IPS-11a (cell line): Measurements from ENCODE around the gene DSCAM.
"Not testable (repeated sequence)": the region's sequence is repeated elsewhere in the genome, so short reads cannot be mapped to it uniquely, and the experiment has no call there.

Source experiments
- H3K4me3 ChIP-seq: one replicate; pipeline ENCODE4 v1.5.1; 2013; ENCODE audit warnings: low read depth, low read length, control low read depth

DSCAM gene

DNA sequence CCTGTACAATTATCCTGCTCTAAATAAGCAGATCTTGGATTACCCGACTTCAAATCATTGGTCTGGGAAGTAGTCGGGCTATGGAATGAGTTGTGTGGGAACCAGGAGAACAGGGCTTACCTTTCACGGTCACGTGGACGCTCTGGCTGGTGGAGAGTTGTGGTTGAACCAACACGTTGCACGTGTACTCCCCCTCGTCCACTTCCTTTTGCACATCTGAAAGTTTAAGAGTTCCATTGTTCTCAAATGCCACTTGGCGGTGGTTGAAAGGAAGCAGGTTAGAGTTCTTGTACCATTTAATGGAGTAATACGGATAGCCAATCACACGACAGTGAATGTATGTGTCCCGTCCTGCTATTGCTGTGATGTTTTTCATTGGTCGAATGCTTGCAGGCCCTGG is 509.0 kb downstream of the DSCAM start:
- no peak overlapping the region for H3K4me3 ChIP-seq

GRCh38 chr21:40335704-40336103 is 511.3 kb downstream of the DSCAM start:
- no peak overlapping the region for H3K4me3 ChIP-seq

DNA sequence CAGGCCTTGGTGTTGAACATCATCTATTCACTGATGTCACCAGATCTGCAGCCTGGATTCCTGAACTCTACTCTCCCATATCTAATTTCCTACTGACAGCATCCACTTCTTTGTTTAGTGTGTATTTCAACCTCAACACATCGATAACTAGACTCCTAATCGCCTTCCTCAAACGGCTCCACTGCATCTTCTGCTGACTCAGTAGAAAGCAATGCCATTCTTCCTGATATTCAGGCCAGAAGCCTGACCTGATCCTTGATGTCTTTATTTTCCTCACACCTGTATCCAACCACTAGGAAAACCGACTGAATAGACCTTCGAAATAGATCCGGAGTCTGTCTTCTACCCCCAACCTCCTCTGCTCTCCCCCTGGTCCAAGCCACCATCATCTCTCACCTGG is 512.8 kb downstream of the DSCAM start:
- no peak overlapping the region for H3K4me3 ChIP-seq

- H3K4me3 ChIP-seq = no peak overlapping the region
These were observed 513.2 kb downstream of the DSCAM start for GRCh38 chr21:40333731-40334130.

- H3K4me3 ChIP-seq = no peak overlapping the region
These were observed 515.2 kb downstream of the DSCAM start for GRCh38 chr21:40331804-40332203.

GRCh38 chr21:40331172-40331571 is 515.8 kb downstream of the DSCAM start:
- H3K4me3 ChIP-seq = no peak overlapping the region

DNA sequence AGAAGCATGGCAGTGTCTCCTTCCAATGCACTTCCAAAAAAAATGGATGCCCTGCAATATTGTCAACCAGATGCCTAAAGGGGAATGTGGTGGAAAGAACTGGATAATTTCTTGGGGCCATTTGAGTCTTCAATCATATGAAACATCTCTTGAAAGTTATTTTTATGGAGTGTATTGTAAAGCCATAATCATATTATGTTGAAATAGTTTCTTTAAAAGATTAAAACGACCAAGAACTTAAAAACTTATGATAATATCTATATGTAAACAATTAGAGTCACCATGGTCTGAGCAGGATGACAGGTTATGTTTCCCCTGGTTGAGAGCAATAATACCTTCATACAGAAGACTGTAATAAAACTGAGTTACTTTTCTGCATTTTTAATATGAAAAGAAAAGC is 522.6 kb downstream of the DSCAM start:
- no peak overlapping the region for H3K4me3 ChIP-seq

DNA sequence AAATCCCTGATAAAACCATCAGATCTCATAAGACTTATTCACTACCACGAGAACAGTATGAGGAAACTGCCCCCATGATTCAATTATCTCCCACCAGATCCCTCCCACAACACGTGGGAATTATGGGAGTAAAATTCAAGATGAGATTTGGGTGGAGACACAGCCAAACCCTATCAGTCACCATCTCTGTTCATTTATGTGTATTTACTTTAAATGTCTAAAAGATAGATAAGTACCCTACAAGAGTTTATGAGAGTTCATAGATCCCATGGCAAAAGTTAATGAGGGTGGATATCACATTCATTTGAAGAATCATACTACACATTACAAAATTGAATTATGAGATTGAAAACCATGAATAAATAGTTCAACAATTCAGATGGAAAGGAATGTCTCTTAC is 526.2 kb downstream of the DSCAM start:
- not testable (repeated sequence) for H3K4me3 ChIP-seq

DNA sequence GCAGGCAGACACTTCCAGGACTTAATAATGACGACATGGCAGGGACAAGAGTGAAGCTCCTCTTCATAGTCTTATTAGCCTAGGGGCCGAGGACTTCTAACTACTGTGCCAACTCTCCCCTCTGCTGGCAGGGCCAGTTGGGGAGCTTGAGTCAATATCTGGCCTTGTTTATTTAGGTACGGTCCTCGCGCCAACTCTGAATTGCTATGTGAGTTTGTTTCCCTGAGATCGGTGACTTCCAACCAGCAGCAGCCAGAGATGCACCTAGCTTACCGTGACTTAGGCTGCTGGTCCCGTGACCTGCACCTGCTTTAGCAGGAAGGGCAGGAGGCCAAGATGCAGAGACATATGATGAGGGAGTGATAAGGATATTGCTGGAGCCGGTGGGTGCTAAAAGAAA is 528.6 kb downstream of the DSCAM start:
- H3K4me3 ChIP-seq = no peak overlapping the region

DNA sequence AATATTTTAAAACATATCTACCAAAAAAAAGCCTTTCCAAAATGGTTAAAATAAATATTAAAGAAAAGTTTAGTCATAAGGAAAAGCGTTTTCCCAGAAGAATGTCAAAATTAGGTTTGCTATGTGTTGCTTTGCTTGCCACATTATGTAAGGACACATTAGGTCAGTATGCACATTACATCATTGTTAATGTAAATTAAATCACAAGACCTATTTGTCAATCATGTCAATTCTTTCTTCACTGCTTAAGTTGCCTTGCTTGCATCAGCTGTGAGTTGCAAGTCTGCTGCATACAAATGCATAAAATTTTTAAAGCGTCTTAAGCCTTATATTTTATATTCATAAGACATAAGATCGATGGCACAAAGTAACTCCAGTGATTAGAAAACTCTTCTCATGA is 530.9 kb downstream of the DSCAM start:
- no peak overlapping the region for H3K4me3 ChIP-seq

DNA sequence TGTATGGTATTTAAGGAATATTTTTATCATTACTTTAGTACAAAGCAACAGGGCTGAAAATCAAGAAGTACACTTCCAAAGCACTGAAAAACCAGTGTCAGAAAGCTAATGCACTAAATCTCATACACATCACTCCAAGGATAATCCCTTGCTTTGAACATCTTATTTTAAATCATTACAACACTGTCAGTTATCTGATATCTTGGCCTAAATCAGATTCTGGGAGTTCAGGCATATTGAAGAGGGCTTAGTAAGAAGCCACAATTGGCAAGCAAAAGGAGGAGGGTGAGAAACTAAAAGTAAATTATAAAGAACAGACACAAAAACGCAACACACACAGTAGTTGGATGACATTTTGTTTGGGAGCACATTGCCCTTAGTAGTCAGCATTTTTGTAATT is 531.3 kb downstream of the DSCAM start:
- no peak overlapping the region for H3K4me3 ChIP-seq

DNA sequence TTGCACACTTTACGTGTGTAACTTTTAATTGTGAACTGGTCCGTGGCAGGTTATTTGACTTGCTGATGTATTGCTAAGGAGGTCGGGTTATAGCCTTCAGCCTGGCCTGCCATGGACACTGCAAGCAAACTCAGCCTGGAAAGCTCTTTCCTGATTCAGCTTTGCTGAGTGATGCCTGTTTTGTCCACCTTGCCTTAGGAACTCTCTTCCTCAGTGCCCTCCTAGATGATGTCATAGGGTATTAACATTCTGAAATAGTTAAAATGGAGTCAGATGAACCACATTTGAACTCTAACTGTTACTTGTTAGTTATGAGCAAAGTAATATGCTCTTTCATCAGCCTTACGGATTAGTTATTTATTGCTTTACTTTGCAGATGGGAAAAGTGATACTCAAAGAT is 533.7 kb downstream of the DSCAM start:
- H3K4me3 ChIP-seq = no peak overlapping the region

DNA sequence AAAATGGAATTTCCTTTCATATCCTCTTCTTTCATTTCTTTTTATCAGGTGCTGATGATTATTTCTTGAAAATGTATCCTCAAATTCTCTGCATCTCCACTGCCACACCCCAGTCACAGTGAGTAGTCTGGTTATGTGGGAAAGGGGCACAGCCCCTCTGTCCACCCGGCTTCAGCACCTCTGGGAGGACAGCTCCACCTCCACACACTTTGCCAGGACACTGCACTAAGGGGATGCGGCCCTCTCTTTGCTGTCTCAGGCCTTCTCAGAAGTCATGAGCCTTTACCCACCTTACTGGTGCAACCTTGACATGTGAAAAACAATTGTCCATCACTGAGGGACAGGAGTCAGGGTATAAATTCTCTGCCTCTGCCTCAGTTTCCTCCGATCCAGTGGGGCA is 546.7 kb downstream of the DSCAM start:
- no peak overlapping the region for H3K4me3 ChIP-seq

- no peak overlapping the region for H3K4me3 ChIP-seq
These were observed 547.5 kb downstream of the DSCAM start for GRCh38 chr21:40299451-40299850.

GRCh38 chr21:40294345-40294744 is 552.6 kb downstream of the DSCAM start:
- H3K4me3 ChIP-seq = no peak overlapping the region

DNA sequence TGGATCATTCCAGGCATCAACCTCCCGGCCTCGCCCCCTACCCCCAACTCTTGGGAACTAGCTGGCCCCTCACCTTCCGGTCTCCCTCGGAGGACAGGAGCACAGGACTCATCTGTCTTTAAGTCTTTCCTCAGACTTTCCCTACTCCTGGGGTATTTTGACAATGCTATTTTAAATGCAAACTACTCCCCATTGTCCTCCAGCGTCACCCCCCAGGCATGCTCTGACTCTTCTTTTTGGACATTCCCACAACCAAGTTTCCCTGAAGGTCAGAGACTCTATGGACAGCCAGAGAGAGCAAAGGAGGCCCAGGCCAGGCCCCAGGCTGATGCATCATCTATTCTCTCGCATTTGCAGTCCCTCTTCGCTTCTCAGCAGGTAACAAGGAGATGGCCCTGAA is 555.4 kb downstream of the DSCAM start:
- H3K4me3 ChIP-seq = no peak overlapping the region

- H3K4me3 ChIP-seq = no peak overlapping the region
These were observed 562.5 kb downstream of the DSCAM start for GRCh38 chr21:40284409-40284808.

DNA sequence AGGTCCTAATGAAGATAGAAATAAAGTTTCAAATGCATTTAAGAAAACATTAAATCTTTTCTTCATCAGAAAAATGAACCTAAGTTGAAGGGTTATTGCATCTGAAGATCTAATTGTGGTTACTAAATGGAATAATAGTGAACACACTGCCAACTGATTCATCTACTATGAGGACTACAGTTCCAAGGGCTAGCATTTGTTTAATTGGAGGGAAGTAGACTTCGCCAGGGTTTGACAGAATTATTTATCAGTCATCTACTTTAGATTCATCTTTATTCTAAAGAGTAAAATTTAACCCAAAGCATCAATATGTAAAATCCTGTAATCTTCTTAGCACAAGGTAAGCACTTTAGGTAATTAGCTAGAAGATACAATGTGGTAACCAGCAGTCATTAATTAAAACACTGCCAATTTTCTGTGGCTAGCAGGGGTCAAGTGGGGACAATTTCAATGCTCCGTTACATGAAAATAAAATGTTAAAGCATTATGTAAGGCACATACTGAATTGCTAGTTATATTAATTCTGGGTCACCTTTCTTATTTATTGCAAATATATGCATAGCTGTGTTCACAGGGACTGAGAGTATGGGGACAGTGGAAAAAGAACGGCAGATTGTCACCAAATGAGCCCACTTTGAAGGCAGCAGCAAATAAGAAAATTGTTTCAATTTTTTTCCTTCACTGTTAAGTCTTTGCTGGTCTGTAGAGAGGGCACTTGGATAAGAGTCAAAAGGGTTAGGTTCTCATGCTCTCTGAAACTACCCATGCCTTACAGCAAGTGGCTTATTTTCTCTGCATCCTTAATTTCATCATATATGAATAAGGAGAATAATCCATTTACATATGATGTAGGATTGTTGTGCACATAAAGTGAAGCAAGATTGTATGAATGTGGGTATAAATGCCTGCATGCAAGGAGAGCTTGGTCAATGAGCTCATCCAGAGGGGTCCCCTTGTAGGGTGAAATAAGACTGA is 563.8 kb downstream of the DSCAM start:
- H3K4me3 ChIP-seq = no peak overlapping the region

GRCh38 chr21:40278345-40278744 is 568.6 kb downstream of the DSCAM start:
- no peak overlapping the region for H3K4me3 ChIP-seq

DNA sequence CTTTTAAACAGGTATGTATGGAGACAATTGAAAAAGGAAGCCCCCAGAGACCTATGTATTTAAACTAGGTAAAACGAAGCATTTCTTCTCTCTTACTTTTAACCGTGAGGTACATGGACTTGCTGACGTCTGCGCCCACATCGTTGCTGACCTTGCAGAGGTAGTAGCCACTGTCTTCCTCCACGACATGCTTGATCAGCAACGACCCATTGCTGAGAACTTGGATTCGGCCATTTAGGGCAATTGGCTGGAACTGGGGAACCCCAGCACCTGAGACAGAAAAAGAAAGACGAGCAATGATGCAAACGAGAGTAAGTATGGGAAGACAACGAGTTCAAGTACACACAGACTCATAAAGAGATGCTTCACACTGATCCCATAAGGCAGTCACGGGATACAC is 571.0 kb downstream of the DSCAM start:
- no peak overlapping the region for H3K4me3 ChIP-seq

- H3K4me3 ChIP-seq = no peak overlapping the region
These were observed 574.9 kb downstream of the DSCAM start for GRCh38 chr21:40272037-40272436.

DNA sequence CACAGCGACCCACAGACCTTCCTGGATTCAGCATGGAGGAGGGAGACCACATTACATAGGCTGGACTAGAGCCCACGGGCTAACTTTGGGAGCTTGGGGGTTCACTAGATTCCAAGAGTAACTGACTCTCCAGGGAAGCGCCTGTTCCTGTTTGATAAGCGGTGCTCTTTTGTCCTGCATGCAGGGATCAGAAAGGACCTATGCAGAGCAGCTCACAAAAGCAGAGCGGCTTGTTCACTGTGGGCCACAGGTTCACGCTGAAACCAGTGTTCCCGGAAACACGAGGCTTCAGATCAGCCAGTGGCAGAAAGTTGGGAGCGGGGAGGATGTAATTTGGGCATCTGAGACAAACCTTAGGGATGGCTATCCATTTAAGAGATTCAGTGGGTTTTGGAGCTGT is 575.8 kb downstream of the DSCAM start:
- no peak overlapping the region for H3K4me3 ChIP-seq

DNA sequence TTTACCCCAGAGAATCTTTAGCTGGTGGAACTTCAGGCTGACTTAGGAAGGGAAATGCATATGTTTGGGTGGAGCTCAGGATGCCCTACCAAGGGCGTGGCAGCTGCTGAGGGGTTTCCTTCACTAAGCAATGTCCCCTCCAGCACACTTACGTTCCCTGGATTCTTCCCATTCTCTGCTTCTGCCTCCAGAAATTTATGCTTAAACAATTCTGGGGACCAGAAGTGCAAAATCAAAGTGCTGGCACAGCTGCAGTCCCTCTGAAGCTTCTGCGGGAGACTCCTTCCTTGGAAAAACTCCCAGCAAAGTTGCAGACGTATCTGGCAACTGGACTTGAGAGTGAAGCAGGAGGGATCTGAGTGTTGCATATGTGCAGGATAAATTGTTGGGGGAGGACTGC is 576.9 kb downstream of the DSCAM start:
- H3K4me3 ChIP-seq = no peak overlapping the region
